ENCODE results near the gene NUDT3.
"Not testable (repeated sequence)": the region's sequence is repeated elsewhere in the genome, so short reads cannot be mapped to it uniquely, and the experiment has no call there.

NUDT3 gene

DNA sequence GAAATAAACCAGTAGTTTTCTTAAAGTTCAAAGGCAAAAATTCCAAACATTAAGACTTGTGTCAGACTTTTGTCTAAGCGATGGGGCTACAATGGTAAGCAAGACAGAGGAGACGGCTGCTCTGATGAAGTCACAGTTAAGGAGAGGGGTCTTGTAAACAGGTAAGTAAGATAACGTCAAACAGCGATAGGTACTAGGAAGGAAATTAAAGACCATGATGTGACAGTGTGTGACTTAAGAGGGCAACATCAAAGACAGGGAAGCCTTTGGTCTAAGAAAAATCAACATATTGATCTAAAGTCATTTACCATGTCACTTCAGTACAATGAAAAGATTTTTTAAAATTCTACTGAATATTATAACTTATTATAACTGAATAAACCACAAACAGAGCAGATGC, 23.1 kb downstream of the NUDT3 start:
- TF ChIP-seq, protein P1, sequence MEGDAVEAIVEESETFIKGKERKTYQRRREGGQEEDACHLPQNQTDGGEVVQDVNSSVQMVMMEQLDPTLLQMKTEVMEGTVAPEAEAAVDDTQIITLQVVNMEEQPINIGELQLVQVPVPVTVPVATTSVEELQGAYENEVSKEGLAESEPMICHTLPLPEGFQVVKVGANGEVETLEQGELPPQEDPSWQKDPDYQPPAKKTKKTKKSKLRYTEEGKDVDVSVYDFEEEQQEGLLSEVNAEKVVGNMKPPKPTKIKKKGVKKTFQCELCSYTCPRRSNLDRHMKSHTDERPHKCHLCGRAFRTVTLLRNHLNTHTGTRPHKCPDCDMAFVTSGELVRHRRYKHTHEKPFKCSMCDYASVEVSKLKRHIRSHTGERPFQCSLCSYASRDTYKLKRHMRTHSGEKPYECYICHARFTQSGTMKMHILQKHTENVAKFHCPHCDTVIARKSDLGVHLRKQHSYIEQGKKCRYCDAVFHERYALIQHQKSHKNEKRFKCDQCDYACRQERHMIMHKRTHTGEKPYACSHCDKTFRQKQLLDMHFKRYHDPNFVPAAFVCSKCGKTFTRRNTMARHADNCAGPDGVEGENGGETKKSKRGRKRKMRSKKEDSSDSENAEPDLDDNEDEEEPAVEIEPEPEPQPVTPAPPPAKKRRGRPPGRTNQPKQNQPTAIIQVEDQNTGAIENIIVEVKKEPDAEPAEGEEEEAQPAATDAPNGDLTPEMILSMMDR (IDR thresholded peaks at IDR 0.05; ENCODE audit: borderline replicate concordance, insufficient read depth, low read depth, low read length): no peak
- H3K4me3 ChIP-seq (ENCODE audit: low read depth, low read length): no peak overlapping the region

GRCh38 chr6:34366639-34366921, 25.9 kb downstream of the NUDT3 start:
- TF ChIP-seq, protein P1 (IDR thresholded peaks at IDR 0.05; ENCODE audit: borderline replicate concordance, insufficient read depth, low read depth, low read length): no peak
- no peak overlapping the region for H3K4me3 ChIP-seq (ENCODE audit: low read depth, low read length)

GRCh38 chr6:34365781-34366638, 26.5 kb downstream of the NUDT3 start:
- H3K4me3 ChIP-seq (ENCODE audit: low read depth, low read length): not testable (repeated sequence)

- not testable (repeated sequence) for H3K4me3 ChIP-seq (ENCODE audit: low read depth, low read length)
These were observed 28.8 kb downstream of the NUDT3 start for GRCh38 chr6:34363681-34364075.

GRCh38 chr6:34362909-34363680, 29.4 kb downstream of the NUDT3 start:
- H3K4me3 ChIP-seq (ENCODE audit: low read depth, low read length): no peak overlapping the region
- TF ChIP-seq, protein P1 (IDR thresholded peaks at IDR 0.05; ENCODE audit: borderline replicate concordance, insufficient read depth, low read depth, low read length): no peak

- H3K4me3 ChIP-seq (ENCODE audit: low read depth, low read length): no peak overlapping the region
- TF ChIP-seq, protein P1 (IDR thresholded peaks at IDR 0.05; ENCODE audit: borderline replicate concordance, insufficient read depth, low read depth, low read length): no peak
These were observed 30.3 kb downstream of the NUDT3 start for GRCh38 chr6:34362176-34362575.

DNA sequence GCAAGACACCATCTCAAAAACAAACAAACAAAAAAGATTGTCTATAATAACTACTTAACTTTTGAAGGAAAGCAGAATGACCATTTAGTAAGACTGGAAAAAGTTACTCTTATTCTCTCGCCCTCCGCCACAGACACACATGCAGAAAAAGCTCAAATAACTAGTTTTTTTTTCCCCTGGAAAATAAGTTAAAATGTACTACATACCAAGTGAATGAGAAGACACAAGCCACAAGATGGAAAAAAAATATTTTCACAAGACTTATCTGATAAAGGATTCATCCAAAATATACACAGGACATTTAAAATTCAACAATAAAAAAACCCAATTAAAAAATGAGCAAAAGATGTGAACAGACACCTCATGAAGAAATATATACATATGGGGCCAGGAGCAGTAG, 31.9 kb downstream of the NUDT3 start:
- TF ChIP-seq, protein P1 (IDR thresholded peaks at IDR 0.05; ENCODE audit: borderline replicate concordance, insufficient read depth, low read depth, low read length): no peak
- no peak overlapping the region for H3K4me3 ChIP-seq (ENCODE audit: low read depth, low read length)

All from GM12875 (cell line).